GM23338 (cell line): ENCODE data around the gene SIRT4. TPM values are rescaled to one million over a fixed set of nuclear protein-coding genes. Genes with fewer than 3 reads are reported as not detected.

Experiments used
- ATAC-seq: fragments of 200-7000 bp; cut with Tn5 transposase; 3 replicates; pipeline ENCODE4 v1.9.1; 2020
- DNase-seq: peaks from one replicate; pipeline ENCODE4 v3.0.0-alpha.2; 2015; ENCODE audit warnings: low spot score
- H2AFZ ChIP-seq: fragments of 200-600 bp; sonication (generic); 2 replicates; pipeline ENCODE4 v1.8.0; 2016; ENCODE audit warnings: antibody characterized with exemption, mild to moderate bottlenecking, moderate library complexity
- H3F3A ChIP-seq: fragments of 200-600 bp; sonication (generic); replicated peaks from 2 replicates; pipeline ENCODE4 v1.8.0; 2017; ENCODE audit warnings: antibody characterized with exemption, mixed run types, low read depth
- H3K27ac ChIP-seq: fragments of 200-600 bp; sonication (generic); 2 replicates; pipeline ENCODE4 v1.6.1; 2016; ENCODE audit warnings: low read depth
- H3K27me3 ChIP-seq: fragments of 200-600 bp; sonication (generic); 2 replicates; pipeline ENCODE4 v1.8.0; 2016; ENCODE audit warnings: mild to moderate bottlenecking, mixed run types, moderate library complexity; ENCODE audit not compliant: insufficient read depth
- H3K36me3 ChIP-seq: fragments of 200-600 bp; sonication (generic); 2 replicates; pipeline ENCODE4 v1.8.0; 2016; ENCODE audit warnings: mild to moderate bottlenecking; ENCODE audit not compliant: insufficient read depth
- H3K4me1 ChIP-seq: fragments of 200-600 bp; sonication (generic); 2 replicates; pipeline ENCODE4 v1.8.0; 2016; ENCODE audit warnings: mild to moderate bottlenecking, moderate library complexity; ENCODE audit not compliant: insufficient read depth
- H3K4me2 ChIP-seq: fragments of 200-600 bp; sonication (generic); 2 replicates; pipeline ENCODE4 v1.7.1; 2017; ENCODE audit warnings: mixed run types
- H3K4me3 ChIP-seq: fragments of 200-600 bp; sonication (generic); 2 replicates; pipeline ENCODE4 v1.6.1; 2016; ENCODE audit warnings: mixed run types
- H3K79me2 ChIP-seq: fragments of 200-600 bp; sonication (generic); replicated peaks from 2 replicates; pipeline ENCODE4 v1.8.0; 2017; ENCODE audit warnings: mild to moderate bottlenecking; ENCODE audit not compliant: insufficient read depth
- H3K9me2 ChIP-seq: fragments of 200-600 bp; sonication (generic); 2 replicates; pipeline ENCODE4 v1.8.0; 2017; ENCODE audit not compliant: insufficient read depth
- H4K20me1 ChIP-seq: fragments of 200-600 bp; sonication (generic); replicated peaks from 2 replicates; pipeline ENCODE4 v1.8.0; 2017; ENCODE audit warnings: mild to moderate bottlenecking; ENCODE audit not compliant: insufficient read depth
- H3K27ac Mint-ChIP-seq: 2 replicates; pipeline ENCODE4 v1.8.0; 2020; ENCODE audit warnings: inconsistent platforms, mild to moderate bottlenecking, moderate library complexity, mixed read lengths
- H3K27me3 Mint-ChIP-seq: 3 replicates; pipeline ENCODE4 v1.8.0; 2022; ENCODE audit warnings: low read depth, mild to moderate bottlenecking, moderate library complexity, mixed read lengths, inconsistent platforms; ENCODE audit not compliant: insufficient read depth, poor library complexity
- H3K36me3 Mint-ChIP-seq: 3 replicates; pipeline ENCODE4 v1.8.0; 2021; ENCODE audit warnings: low read depth, mild to moderate bottlenecking, inconsistent platforms, moderate library complexity, mixed read lengths
- H3K4me1 Mint-ChIP-seq: 3 replicates; pipeline ENCODE4 v1.8.0; 2020; ENCODE audit warnings: mild to moderate bottlenecking, inconsistent platforms, mixed read lengths
- H3K4me3 Mint-ChIP-seq: 3 replicates; pipeline ENCODE4 v1.8.0; 2021; ENCODE audit warnings: moderate library complexity, mild to moderate bottlenecking, inconsistent platforms, mixed read lengths
- H3K9me3 Mint-ChIP-seq: 3 replicates; pipeline ENCODE4 v1.8.0; 2020; ENCODE audit warnings: moderate library complexity, mild to moderate bottlenecking, inconsistent platforms, mixed read lengths
- CREB1 ChIP-seq: fragments of 250-450 bp; sonication (Bioruptor Pico); IDR thresholded peaks from 2 replicates; pipeline ENCODE4 v1.5.0; 2020; ENCODE audit warnings: low read depth, mild to moderate bottlenecking, moderate library complexity
- EZH2 ChIP-seq: fragments of 200-600 bp; sonication (generic); IDR thresholded peaks from one replicate; pipeline ENCODE4 v1.8.0; 2017; ENCODE audit warnings: antibody characterized with exemption, mild to moderate bottlenecking, low read depth; ENCODE audit not compliant: unreplicated experiment
- EZH2phosphoT487 ChIP-seq: fragments of 200-600 bp; sonication (generic); IDR thresholded peaks from one replicate; pipeline ENCODE4 v1.8.1; 2018; ENCODE audit warnings: antibody characterized with exemption; ENCODE audit not compliant: unreplicated experiment
- JUNB ChIP-seq: IDR thresholded peaks from one replicate; pipeline ENCODE4 v1.6.1; 2016; ENCODE audit warnings: antibody characterized with exemption; ENCODE audit not compliant: unreplicated experiment
- NANOG ChIP-seq: IDR thresholded peaks from 2 replicates; pipeline ENCODE4 v1.6.1; 2016; ENCODE audit warnings: antibody characterized with exemption, borderline replicate concordance
- POLR2AphosphoS5 ChIP-seq: IDR thresholded peaks from 2 replicates; pipeline ENCODE4 v1.6.1; 2016; ENCODE audit warnings: antibody characterized with exemption, low read depth
- STAT1 ChIP-seq: IDR thresholded peaks from one replicate; pipeline ENCODE4 v1.6.1; 2016; ENCODE audit warnings: antibody characterized with exemption; ENCODE audit not compliant: unreplicated experiment
- ZNF114 ChIP-seq: fragments of 250-450 bp; sonication (Bioruptor Pico); IDR thresholded peaks from 2 replicates; pipeline ENCODE4 v1.5.0; 2020; ENCODE audit warnings: mild to moderate bottlenecking, moderate library complexity
- ZNF331 ChIP-seq: fragments of 250-450 bp; sonication (Bioruptor Pico); IDR thresholded peaks from 2 replicates; pipeline ENCODE4 v1.5.0; 2020; ENCODE audit warnings: low read depth, mild to moderate bottlenecking, moderate library complexity
- polyA plus RNA-seq: library from polyadenylated mRNA; unstranded; fragments of >200 nt; fragmentation: Nextera tagmentation; extraction: Ambion mirVana; gene quantifications from 2 replicates; pipeline ENCODE4 v1.2.1, GENCODE V29; 2016
- total RNA-seq: library from RNA; depleted of rRNA; stranded (reverse); fragments of >200 nt; shearing (Covaris generic); gene quantifications from 2 replicates; pipeline ENCODE4 v1.2.3, GENCODE V29; 2014
- TF ChIP-seq, protein P1 (sequence below): IDR thresholded peaks from 2 replicates; pipeline ENCODE4 v1.6.1; 2016; ENCODE audit warnings: antibody characterized with exemption
- TF ChIP-seq, protein P2 (sequence below): fragments of 250-450 bp; sonication (Bioruptor Pico); IDR thresholded peaks from 2 replicates; pipeline ENCODE4 v1.5.0; 2020; ENCODE audit warnings: mild to moderate bottlenecking, moderate library complexity
- TF ChIP-seq, protein P3 (sequence below), 2 experiments: fragments of 200-600 bp in 1 of 2; sonication (generic) in 1 of 2; conservative IDR thresholded peaks; 2 replicates each; pipeline versions ENCODE4 v1.5.1 to v1.6.1; 2016 to 2017; ENCODE audit warnings: antibody characterized with exemption in 2 of 2, low read depth in 2 of 2, mild to moderate bottlenecking in 2 of 2, moderate library complexity in 1 of 2
- TF ChIP-seq, protein P4 (sequence below): IDR thresholded peaks from one replicate; pipeline ENCODE4 v1.6.1; 2018; ENCODE audit warnings: antibody characterized with exemption; ENCODE audit not compliant: unreplicated experiment

Gene SIRT4
- total and polyA plus RNA-seq, 2 experiments from 2014 or later, result 2.0 to 3.0 TPM

DNA sequence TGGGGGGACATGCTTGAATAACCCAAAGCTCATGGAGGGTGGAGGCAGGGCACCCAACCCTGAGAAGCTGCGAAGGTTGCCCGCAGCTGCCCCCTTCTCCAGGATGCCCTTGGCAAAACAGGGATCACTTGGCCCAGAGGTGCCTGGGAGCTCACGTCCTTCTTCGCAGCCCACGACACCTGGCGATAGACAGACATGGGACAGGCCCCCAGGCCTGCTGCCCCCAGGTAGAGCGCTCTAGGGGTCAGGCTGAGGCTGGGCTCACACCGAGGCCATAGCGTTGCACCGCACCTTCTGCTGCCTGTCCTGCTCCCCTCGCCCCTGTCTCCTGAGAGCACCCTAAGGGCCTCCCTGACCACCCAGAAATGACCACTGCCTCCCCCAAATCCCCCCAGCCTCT, 45.6 kb downstream of the SIRT4 start:
- no peaks in the 10 kb centered on the region for H3K4me1 ChIP-seq
- no peaks in the 10 kb centered on the region for H3K4me1 Mint-ChIP-seq
- TF ChIP-seq, protein P1, sequence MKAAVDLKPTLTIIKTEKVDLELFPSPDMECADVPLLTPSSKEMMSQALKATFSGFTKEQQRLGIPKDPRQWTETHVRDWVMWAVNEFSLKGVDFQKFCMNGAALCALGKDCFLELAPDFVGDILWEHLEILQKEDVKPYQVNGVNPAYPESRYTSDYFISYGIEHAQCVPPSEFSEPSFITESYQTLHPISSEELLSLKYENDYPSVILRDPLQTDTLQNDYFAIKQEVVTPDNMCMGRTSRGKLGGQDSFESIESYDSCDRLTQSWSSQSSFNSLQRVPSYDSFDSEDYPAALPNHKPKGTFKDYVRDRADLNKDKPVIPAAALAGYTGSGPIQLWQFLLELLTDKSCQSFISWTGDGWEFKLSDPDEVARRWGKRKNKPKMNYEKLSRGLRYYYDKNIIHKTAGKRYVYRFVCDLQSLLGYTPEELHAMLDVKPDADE, result no peak
- TF ChIP-seq, protein P2, sequence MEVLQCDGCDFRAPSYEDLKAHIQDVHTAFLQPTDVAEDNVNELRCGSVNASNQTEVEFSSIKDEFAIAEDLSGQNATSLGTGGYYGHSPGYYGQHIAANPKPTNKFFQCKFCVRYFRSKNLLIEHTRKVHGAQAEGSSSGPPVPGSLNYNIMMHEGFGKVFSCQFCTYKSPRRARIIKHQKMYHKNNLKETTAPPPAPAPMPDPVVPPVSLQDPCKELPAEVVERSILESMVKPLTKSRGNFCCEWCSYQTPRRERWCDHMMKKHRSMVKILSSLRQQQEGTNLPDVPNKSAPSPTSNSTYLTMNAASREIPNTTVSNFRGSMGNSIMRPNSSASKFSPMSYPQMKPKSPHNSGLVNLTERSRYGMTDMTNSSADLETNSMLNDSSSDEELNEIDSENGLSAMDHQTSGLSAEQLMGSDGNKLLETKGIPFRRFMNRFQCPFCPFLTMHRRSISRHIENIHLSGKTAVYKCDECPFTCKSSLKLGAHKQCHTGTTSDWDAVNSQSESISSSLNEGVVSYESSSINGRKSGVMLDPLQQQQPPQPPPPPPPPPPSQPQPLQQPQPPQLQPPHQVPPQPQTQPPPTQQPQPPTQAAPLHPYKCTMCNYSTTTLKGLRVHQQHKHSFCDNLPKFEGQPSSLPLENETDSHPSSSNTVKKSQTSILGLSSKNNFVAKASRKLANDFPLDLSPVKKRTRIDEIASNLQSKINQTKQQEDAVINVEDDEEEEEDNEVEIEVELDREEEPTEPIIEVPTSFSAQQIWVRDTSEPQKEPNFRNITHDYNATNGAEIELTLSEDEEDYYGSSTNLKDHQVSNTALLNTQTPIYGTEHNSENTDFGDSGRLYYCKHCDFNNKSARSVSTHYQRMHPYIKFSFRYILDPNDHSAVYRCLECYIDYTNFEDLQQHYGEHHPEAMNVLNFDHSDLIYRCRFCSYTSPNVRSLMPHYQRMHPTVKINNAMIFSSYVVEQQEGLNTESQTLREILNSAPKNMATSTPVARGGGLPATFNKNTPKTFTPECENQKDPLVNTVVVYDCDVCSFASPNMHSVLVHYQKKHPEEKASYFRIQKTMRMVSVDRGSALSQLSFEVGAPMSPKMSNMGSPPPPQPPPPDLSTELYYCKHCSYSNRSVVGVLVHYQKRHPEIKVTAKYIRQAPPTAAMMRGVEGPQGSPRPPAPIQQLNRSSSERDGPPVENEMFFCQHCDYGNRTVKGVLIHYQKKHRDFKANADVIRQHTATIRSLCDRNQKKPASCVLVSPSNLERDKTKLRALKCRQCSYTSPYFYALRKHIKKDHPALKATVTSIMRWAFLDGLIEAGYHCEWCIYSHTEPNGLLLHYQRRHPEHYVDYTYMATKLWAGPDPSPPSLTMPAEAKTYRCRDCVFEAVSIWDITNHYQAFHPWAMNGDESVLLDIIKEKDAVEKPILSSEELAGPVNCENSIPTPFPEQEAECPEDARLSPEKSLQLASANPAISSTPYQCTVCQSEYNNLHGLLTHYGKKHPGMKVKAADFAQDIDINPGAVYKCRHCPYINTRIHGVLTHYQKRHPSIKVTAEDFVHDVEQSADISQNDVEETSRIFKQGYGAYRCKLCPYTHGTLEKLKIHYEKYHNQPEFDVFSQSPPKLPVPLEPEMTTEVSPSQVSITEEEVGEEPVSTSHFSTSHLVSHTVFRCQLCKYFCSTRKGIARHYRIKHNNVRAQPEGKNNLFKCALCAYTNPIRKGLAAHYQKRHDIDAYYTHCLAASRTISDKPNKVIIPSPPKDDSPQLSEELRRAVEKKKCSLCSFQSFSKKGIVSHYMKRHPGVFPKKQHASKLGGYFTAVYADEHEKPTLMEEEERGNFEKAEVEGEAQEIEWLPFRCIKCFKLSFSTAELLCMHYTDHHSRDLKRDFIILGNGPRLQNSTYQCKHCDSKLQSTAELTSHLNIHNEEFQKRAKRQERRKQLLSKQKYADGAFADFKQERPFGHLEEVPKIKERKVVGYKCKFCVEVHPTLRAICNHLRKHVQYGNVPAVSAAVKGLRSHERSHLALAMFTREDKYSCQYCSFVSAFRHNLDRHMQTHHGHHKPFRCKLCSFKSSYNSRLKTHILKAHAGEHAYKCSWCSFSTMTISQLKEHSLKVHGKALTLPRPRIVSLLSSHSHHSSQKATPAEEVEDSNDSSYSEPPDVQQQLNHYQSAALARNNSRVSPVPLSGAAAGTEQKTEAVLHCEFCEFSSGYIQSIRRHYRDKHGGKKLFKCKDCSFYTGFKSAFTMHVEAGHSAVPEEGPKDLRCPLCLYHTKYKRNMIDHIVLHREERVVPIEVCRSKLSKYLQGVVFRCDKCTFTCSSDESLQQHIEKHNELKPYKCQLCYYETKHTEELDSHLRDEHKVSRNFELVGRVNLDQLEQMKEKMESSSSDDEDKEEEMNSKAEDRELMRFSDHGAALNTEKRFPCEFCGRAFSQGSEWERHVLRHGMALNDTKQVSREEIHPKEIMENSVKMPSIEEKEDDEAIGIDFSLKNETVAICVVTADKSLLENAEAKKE (CRISPR knock-in tag), result no peak
- TF ChIP-seq EZH2 (no peak), CREB1 (CRISPR knock-in tag) (no peak), EZH2phosphoT487 (no peak), NANOG (no peak), POLR2AphosphoS5 (no peak), JUNB (no peak), ZNF114 (no peak), STAT1 (no peak), ZNF331 (CRISPR knock-in tag) (no peak)
- TF ChIP-seq, protein P3, sequence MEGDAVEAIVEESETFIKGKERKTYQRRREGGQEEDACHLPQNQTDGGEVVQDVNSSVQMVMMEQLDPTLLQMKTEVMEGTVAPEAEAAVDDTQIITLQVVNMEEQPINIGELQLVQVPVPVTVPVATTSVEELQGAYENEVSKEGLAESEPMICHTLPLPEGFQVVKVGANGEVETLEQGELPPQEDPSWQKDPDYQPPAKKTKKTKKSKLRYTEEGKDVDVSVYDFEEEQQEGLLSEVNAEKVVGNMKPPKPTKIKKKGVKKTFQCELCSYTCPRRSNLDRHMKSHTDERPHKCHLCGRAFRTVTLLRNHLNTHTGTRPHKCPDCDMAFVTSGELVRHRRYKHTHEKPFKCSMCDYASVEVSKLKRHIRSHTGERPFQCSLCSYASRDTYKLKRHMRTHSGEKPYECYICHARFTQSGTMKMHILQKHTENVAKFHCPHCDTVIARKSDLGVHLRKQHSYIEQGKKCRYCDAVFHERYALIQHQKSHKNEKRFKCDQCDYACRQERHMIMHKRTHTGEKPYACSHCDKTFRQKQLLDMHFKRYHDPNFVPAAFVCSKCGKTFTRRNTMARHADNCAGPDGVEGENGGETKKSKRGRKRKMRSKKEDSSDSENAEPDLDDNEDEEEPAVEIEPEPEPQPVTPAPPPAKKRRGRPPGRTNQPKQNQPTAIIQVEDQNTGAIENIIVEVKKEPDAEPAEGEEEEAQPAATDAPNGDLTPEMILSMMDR (conservative IDR thresholded peaks at IDR 0.05; ENCODE audit: low read depth in 2 of 2), result no peak
- TF ChIP-seq, protein P4, sequence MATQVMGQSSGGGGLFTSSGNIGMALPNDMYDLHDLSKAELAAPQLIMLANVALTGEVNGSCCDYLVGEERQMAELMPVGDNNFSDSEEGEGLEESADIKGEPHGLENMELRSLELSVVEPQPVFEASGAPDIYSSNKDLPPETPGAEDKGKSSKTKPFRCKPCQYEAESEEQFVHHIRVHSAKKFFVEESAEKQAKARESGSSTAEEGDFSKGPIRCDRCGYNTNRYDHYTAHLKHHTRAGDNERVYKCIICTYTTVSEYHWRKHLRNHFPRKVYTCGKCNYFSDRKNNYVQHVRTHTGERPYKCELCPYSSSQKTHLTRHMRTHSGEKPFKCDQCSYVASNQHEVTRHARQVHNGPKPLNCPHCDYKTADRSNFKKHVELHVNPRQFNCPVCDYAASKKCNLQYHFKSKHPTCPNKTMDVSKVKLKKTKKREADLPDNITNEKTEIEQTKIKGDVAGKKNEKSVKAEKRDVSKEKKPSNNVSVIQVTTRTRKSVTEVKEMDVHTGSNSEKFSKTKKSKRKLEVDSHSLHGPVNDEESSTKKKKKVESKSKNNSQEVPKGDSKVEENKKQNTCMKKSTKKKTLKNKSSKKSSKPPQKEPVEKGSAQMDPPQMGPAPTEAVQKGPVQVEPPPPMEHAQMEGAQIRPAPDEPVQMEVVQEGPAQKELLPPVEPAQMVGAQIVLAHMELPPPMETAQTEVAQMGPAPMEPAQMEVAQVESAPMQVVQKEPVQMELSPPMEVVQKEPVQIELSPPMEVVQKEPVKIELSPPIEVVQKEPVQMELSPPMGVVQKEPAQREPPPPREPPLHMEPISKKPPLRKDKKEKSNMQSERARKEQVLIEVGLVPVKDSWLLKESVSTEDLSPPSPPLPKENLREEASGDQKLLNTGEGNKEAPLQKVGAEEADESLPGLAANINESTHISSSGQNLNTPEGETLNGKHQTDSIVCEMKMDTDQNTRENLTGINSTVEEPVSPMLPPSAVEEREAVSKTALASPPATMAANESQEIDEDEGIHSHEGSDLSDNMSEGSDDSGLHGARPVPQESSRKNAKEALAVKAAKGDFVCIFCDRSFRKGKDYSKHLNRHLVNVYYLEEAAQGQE, result no peak
- H3K36me3 Mint-ChIP-seq, result peaks cover 71% of the 10 kb centered on the region
- no peak overlapping the region for H3K4me3 ChIP-seq
- H4K20me1 ChIP-seq, result no peaks in the 10 kb centered on the region
- no peaks in the 10 kb centered on the region for H3K36me3 ChIP-seq
- ATAC-seq (no peak), DNase-seq (no peak)
- H3K4me2 ChIP-seq, result no peak overlapping the region
- no peaks in the 10 kb centered on the region for H3K79me2 ChIP-seq
- no peaks in the 10 kb centered on the region for H3K9me2 ChIP-seq
- H3F3A ChIP-seq, result no peaks in the 10 kb centered on the region
- no peak overlapping the region for H3K4me3 Mint-ChIP-seq
- H3K27ac Mint-ChIP-seq, result no peak overlapping the region
- H3K9me3 Mint-ChIP-seq, result no peaks in the 10 kb centered on the region; the same call in 2 of the 3 replicates
- no peak overlapping the region for H3K27ac ChIP-seq
- H3K27me3 Mint-ChIP-seq, result peaks cover 12% of the 10 kb centered on the region
- no peak overlapping the region for H2AFZ ChIP-seq
- no peaks in the 10 kb centered on the region for H3K27me3 ChIP-seq
